ENCODE results near the gene OPTC.

The OPTC gene

DNA sequence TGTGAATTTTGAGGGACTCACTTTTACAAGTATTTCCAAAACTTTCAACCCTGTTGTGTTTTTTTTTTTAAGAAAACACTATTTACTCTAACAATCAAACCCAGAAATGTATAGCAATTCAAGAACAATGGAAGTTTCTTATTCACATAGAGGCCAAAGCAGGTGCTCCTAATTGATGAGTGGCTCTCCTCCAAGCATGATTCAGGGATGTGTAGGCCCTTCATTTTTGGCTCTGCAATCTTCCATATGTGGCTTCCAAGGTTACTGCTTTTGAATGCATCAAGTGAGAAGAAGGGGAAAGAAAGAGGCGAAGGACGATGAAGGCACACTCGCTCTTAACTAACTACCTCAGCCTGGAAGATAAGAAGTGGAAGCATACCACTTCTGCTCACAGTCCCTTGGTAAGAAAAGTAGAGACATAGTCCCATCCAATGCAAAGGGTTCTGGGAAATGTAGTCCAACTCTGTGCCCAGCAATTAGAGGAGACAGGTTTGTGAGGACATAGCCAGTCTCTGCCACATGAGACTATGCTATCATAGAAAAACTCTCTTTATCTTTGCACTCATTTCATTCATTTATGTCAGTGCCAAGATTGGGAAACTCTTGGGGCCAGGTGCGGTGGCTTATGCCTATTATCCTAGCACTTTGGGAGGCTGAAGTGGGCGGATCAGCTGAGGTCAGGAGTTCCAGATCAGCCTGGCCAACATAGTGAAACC lies 46.0 kb downstream of the OPTC start:
- no peak for DNase-seq

- DNase-seq, result no peak
Observed at GRCh38 chr1:203544485-203544884, 50.5 kb downstream of the OPTC start.

- DNase-seq, result no peak
Observed at GRCh38 chr1:203544978-203545816, 51.2 kb downstream of the OPTC start.

DNA sequence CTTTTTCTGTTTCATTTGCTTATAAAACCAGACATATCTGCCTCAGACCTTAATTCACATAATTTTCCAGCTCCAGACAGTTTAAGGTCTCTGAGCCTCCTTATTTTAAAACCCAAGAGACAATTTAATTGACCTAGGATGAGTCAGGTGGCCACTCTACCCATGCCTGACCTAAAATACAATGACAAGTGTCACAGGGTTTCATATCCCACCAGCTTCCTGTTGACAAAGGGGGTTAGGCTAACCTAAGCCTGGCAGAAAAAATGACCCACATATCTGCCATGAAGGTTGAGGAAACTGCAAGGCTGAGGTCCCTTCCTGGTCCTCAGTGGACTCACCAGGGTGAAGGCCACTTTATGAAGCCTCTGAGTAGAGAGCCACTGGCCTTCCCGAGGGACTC lies 52.3 kb downstream of the OPTC start:
- no peak for DNase-seq

DNA sequence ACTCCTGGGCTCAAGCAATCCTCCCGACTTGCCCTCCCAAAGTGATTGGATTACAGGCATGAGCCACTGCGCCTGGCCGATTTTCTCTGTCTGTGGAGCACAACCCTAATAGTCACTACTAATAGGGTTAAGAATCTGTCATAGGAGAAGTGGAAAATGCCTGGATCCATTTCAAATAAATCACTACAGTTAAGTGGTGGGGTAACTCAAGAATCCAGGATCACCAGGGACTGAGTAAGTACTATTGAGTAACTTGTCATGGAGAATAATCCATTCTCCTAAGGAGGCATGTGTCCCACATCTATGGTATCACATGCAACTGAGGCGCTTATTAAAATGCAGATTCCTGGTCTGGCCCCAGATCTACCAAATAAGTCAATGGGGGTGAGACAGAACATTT lies 53.2 kb downstream of the OPTC start:
- DNase-seq, result no peak

DNA sequence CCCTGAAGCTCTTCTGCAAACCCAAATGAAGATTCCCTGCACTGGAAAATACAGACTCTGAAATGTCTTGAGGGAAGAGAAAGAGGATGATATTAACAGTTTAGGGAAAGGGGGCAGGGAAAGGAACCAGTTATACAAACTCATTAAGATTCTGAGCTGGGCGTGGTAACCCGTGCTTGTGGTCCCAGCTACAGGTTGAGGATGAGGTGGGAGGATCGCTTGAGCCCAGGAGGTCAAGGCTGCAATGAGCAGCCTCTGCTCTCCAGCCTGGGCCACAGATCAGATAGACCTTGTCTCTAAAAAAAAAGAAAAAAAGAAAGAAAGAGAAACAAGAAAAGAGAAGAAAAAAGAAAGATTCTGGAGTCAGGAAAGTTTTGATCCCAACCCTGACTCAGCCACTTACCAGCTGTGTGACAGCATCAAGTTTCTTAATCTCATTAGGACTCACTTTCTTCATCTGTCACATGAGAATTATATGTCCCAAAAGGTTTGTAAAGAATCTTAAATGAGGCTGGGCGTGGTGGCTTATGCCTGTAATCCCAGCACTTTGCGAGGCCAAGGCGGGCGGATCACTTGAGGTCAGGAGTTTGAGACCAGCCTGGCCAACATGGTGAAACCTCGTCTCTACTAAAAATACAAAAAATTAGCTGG lies 53.9 kb downstream of the OPTC start:
- no peak for DNase-seq

DNA sequence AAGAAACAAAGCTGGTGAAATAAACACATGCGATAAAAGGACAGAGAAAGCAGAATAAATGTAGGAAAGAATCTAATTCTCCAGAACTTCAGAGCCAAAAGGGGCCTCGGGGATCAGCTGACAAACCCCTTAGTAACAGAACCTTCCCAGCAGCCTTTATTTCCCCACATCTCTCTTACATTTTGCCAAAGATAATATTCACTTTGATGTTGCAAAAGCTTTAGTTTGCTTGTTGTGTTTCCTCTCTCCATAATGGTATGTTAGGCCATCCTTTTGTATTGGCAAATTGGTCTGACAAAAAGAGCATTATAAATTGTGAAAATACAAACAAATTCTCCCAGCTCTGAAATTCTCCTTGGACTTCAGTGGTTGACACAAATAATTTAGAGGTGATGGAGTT lies 54.9 kb downstream of the OPTC start:
- no peak for DNase-seq

DNA sequence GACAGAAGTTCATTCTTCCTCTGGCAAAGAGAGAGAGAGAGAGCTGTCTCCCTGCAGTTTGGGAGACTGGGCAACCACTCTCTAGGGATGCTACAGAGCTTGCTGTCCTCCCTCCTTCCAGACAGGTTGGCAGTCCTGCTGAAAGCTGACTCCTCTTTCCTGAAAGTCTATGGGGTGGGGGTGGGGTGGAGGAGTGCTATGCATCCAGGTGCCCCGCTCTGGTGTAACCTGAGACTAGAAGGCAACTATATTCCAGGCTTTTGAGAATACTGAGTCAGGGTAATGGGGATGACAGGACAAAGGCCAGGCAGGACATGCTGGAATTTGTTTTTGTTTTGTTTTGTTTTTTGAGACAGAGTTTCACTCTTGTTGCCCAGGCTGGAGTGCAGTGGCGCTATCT lies 55.4 kb downstream of the OPTC start:
- no peak for DNase-seq

GRCh38 chr1:203550846-203551245 lies 56.9 kb downstream of the OPTC start:
- no peak for DNase-seq

GRCh38 chr1:203551550-203551949 lies 57.6 kb downstream of the OPTC start:
- DNase-seq, result no peak

GRCh38 chr1:203553496-203553895 lies 59.5 kb downstream of the OPTC start:
- DNase-seq, result no peak

DNA sequence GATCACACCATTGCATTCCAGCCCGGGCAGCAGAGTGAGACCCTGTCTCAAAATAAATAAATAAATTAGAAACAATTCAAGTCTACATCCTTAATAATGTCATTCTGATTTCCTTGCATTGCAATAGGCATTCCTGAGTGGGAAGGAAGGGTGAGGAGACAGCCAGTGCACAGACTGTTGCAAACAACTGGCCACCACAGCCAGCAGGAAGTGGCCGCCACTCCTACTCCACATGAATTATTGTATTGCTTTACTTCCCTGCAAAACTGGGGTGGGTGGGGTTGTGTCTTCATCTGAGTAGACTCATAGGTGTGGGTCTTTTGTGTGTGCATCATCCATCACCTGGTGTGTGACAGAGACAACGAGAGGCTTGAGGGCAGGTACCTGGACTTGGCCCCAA lies 60.1 kb downstream of the OPTC start:
- no peak for DNase-seq

DNA sequence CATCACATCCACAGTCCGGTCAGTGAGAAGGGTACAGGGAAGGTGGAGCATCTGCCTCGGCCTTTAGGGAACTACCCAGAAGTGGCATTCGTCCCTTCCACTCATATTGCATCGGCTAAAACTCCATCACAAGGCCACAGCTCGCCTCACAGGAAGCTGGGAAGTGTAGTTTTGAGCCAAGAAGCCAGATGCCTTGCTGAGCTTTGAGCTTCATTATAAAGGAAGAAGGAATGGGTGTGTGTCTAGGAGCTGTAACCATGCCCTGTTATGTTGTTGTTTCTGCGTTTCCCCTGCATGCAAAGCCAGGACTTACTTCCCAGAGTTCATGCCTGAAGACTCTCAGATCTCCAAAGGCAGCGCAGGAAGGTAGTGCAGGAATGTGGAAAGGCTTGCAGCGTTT lies 61.1 kb downstream of the OPTC start:
- no peak for DNase-seq

- DNase-seq, result no peak
Observed at GRCh38 chr1:203555511-203556046, 61.6 kb downstream of the OPTC start.

DNA sequence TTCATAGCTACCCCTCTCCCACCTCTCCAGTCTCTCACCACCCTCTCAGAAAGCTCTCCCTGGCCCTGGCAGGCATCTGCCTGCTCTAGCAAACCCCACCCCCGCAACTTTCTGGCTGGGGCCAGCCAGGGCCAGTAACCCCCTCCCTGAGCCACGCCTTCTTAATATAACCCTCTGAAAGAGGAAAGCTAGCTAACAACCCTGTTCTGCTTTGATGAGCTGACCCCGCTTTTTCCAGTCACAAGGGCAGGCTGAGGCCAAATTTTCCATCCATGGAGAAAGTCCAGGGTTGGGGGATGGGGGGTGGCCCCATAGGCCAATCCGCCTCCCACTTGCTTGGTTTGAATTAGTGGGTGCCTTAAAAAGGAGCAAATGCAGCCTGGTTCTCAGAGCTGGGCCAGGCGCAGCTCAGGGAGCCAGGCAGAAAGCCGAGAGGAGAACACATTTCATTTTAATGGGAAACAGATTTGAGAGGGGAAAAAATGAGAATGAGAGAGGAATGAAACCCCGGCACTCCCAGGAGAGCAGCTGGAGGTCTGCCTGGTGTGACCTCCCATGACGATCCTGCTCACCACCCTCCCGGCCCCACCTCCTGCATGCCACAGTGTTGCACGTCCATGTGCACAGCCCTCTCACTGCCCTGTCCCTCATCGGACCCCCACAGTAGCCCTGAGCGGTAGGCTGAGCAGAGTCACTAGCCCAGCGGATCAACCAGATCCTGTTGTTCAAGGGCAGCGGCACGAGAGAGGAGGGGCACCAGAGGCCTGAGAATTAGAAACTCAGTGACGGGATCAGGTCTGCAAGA lies 62.3 kb downstream of the OPTC start:
- no peak for DNase-seq

- no peak for DNase-seq
Observed at GRCh38 chr1:203557390-203557789, 63.4 kb downstream of the OPTC start.

GRCh38 chr1:203558064-203558760 lies 64.3 kb downstream of the OPTC start:
- DNase-seq, result no peak
